HG02763 (cell line): ENCODE results near the gene IGFN1.
"Not testable (repeated sequence)": the region's sequence is repeated elsewhere in the genome, so short reads cannot be mapped to it uniquely, and the experiment has no call there.

Experiments used
- ATAC-seq: cut with Tn5 transposase; IDR thresholded peaks from one replicate; pipeline ENCODE4 v1.9.1; 2021; ENCODE audit warnings: mild to moderate bottlenecking, moderate library complexity; ENCODE audit not compliant: unreplicated experiment

IGFN1 gene

GRCh38 chr1:201163036-201163435, 27.6 kb upstream of the IGFN1 start:
- not testable (repeated sequence) for ATAC-seq

GRCh38 chr1:201163707-201164106, 26.9 kb upstream of the IGFN1 start:
- ATAC-seq = no peak

GRCh38 chr1:201164645-201165044, 26.0 kb upstream of the IGFN1 start:
- no peak for ATAC-seq

- no peak for ATAC-seq
Observed at GRCh38 chr1:201167041-201167991, 23.3 kb upstream of the IGFN1 start.

- ATAC-seq = no peak
Observed at GRCh38 chr1:201169203-201169602, 21.4 kb upstream of the IGFN1 start.

- no peak for ATAC-seq
Observed at GRCh38 chr1:201169971-201170532, 20.6 kb upstream of the IGFN1 start.

- ATAC-seq = peak; percentile 97
Observed at GRCh38 chr1:201170533-201171062, 20.0 kb upstream of the IGFN1 start.

GRCh38 chr1:201171063-201172036, 19.3 kb upstream of the IGFN1 start:
- peak; percentile 38 for ATAC-seq

- no peak for ATAC-seq
Observed at GRCh38 chr1:201172326-201172725, 18.3 kb upstream of the IGFN1 start.

- no peak for ATAC-seq
Observed at GRCh38 chr1:201172999-201173610, 17.5 kb upstream of the IGFN1 start.

GRCh38 chr1:201173736-201174135, 16.9 kb upstream of the IGFN1 start:
- ATAC-seq = no peak

- no peak for ATAC-seq
Observed at GRCh38 chr1:201175820-201176500, 14.7 kb upstream of the IGFN1 start.

GRCh38 chr1:201176940-201177339, 13.7 kb upstream of the IGFN1 start:
- ATAC-seq = no peak

- no peak for ATAC-seq
Observed at GRCh38 chr1:201178718-201179117, 11.9 kb upstream of the IGFN1 start.

GRCh38 chr1:201180141-201180540, 10.5 kb upstream of the IGFN1 start:
- ATAC-seq = no peak

- ATAC-seq = no peak
Observed at GRCh38 chr1:201180901-201181300, 9.7 kb upstream of the IGFN1 start.

- no peak for ATAC-seq
Observed at GRCh38 chr1:201181323-201181722, 9.3 kb upstream of the IGFN1 start.

GRCh38 chr1:201181726-201182125, 8.9 kb upstream of the IGFN1 start:
- ATAC-seq = no peak

- no peak for ATAC-seq
Observed at GRCh38 chr1:201183209-201183608, 7.4 kb upstream of the IGFN1 start.

GRCh38 chr1:201183753-201184152, 6.9 kb upstream of the IGFN1 start:
- ATAC-seq = no peak
